ENCODE results near the gene DEFB114.

DEFB114 gene

GRCh38 chr6:49935387-49935786 lies 28.6 kb downstream of the DEFB114 start:
- no peak for TF ChIP-seq CTCF (IDR thresholded peaks at IDR 0.05; ENCODE audit: low read depth, low read length, missing control alignments)
- no peak for DNase-seq
- H3K36me3 ChIP-seq (replicated peaks), result no peaks in the 10 kb centered on the region
- H3K27me3 ChIP-seq (replicated peaks), result no peaks in the 10 kb centered on the region
- no peak overlapping the region for H3K27ac ChIP-seq
- in situ Hi-C loops (cut with HindIII; ENCODE audit: low pct_ligation_motif_present, low sequenced_read_pairs), result no loop called here
- H3K4me3 ChIP-seq (ENCODE audit: low read depth, low read length), result no peak overlapping the region

DNA sequence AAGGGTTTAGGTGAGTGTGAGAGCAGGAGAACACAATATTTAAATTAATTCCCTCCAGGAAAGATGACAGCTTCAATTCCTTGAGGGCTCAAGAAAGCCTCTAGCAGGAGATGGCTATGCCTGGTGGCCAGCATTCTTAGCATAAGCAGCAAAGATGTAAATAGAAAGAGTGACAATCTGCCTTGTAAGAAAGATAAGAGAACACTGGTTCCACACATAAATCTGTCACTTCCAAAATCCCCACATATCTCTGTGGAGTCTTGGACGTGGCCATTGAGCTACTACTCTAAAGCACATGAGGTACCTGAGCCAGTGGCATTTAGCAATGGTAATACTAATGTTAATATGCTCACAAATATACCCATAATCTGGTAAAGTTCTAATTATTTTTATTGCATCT lies 29.2 kb downstream of the DEFB114 start:
- no peaks in the 10 kb centered on the region for H3K36me3 ChIP-seq (replicated peaks)
- no peak overlapping the region for H3K27ac ChIP-seq
- in situ Hi-C loops (cut with HindIII; ENCODE audit: low pct_ligation_motif_present, low sequenced_read_pairs), result no loop called here
- TF ChIP-seq CTCF (IDR thresholded peaks at IDR 0.05; ENCODE audit: low read depth, low read length, missing control alignments), result no peak
- H3K27me3 ChIP-seq (replicated peaks), result no peaks in the 10 kb centered on the region
- DNase-seq, result no peak
- no peak overlapping the region for H3K4me3 ChIP-seq (ENCODE audit: low read depth, low read length)

GRCh38 chr6:49933526-49933925 lies 30.4 kb downstream of the DEFB114 start:
- TF ChIP-seq CTCF (IDR thresholded peaks at IDR 0.05; ENCODE audit: low read depth, low read length, missing control alignments), result no peak
- DNase-seq, result no peak
- no peaks in the 10 kb centered on the region for H3K36me3 ChIP-seq (replicated peaks)
- H3K27me3 ChIP-seq (replicated peaks), result no peaks in the 10 kb centered on the region
- no peak overlapping the region for H3K4me3 ChIP-seq (ENCODE audit: low read depth, low read length)
- in situ Hi-C loops (cut with HindIII; ENCODE audit: low pct_ligation_motif_present, low sequenced_read_pairs), result no loop called here
- H3K27ac ChIP-seq, result no peak overlapping the region

DNA sequence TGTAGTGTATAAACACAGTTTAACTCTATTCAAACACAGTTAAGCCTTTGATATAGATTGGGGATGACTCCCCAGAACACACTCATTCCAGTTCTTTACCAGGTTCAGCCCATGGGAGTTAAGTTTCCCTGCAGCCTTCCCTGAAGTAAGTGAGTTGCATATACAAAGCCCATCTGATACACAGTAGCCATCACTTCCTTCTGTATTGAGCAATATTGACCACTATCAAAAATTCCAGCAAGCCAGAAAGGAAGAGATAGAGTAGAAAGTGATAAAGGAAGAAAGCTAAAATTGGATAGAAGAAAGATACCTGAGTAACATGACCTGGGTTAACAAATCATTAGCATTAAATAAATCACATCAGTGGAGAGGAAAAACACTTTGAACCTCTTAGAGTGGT lies 34.6 kb downstream of the DEFB114 start:
- H3K36me3 ChIP-seq (replicated peaks), result no peaks in the 10 kb centered on the region
- no peak overlapping the region for H3K27ac ChIP-seq
- DNase-seq, result no peak
- H3K4me3 ChIP-seq (ENCODE audit: low read depth, low read length), result no peak overlapping the region
- H3K27me3 ChIP-seq (replicated peaks), result no peaks in the 10 kb centered on the region
- no peak for TF ChIP-seq CTCF (IDR thresholded peaks at IDR 0.05; ENCODE audit: low read depth, low read length, missing control alignments)
- in situ Hi-C loops (cut with HindIII; ENCODE audit: low pct_ligation_motif_present, low sequenced_read_pairs), result no loop called here

GRCh38 chr6:49923826-49924225 lies 40.1 kb downstream of the DEFB114 start:
- no peak for DNase-seq
- no peak overlapping the region for H3K4me3 ChIP-seq (ENCODE audit: low read depth, low read length)
- no peak for TF ChIP-seq CTCF (IDR thresholded peaks at IDR 0.05; ENCODE audit: low read depth, low read length, missing control alignments)
- H3K27me3 ChIP-seq (replicated peaks), result no peaks in the 10 kb centered on the region
- in situ Hi-C loops (cut with HindIII; ENCODE audit: low pct_ligation_motif_present, low sequenced_read_pairs), result no loop called here
- no peak overlapping the region for H3K27ac ChIP-seq
- H3K36me3 ChIP-seq (replicated peaks), result no peaks in the 10 kb centered on the region

- no peak overlapping the region for H3K4me3 ChIP-seq (ENCODE audit: low read depth, low read length)
- DNase-seq, result no peak
- no peak for TF ChIP-seq CTCF (IDR thresholded peaks at IDR 0.05; ENCODE audit: low read depth, low read length, missing control alignments)
- H3K27me3 ChIP-seq (replicated peaks), result no peaks in the 10 kb centered on the region
- no peak overlapping the region for H3K27ac ChIP-seq
- no peaks in the 10 kb centered on the region for H3K36me3 ChIP-seq (replicated peaks)
- in situ Hi-C loops (cut with HindIII; ENCODE audit: low pct_ligation_motif_present, low sequenced_read_pairs), result no loop called here
These were observed 43.9 kb downstream of the DEFB114 start for GRCh38 chr6:49919935-49920644.
